K562 (cell line): ENCODE data around the gene PYM1. TPM values are rescaled to one million over a fixed set of nuclear protein-coding genes. Genes with fewer than 3 reads are reported as not detected.

ENCODE experiments used
- C11orf30 ChIP-seq: fragments of 450-650 bp; IDR thresholded peaks from 2 replicates; pipeline ENCODE4 v1.6.1; 2016; ENCODE audit warnings: low read depth, mild to moderate bottlenecking
- E2F3 ChIP-seq: fragments of 250-450 bp; sonication (Bioruptor Pico); IDR thresholded peaks from 2 replicates; pipeline ENCODE4 v1.4.0; 2020; ENCODE audit warnings: mild to moderate bottlenecking
- ELF1 ChIP-seq: fragments of 200-800 bp; sonication (Bioruptor generic); IDR thresholded peaks from 2 replicates; pipeline ENCODE4 v1.6.1; 2016; ENCODE audit warnings: missing genetic modification characterization, missing compliant biosample characterization
- ELF2 ChIP-seq: fragments of 250-450 bp; sonication (Bioruptor Pico); IDR thresholded peaks from 2 replicates; pipeline ENCODE4 v1.5.0; 2021; ENCODE audit warnings: mild to moderate bottlenecking
- GMEB1 ChIP-seq: fragments of 250-450 bp; sonication (Bioruptor Pico); IDR thresholded peaks from 2 replicates; pipeline ENCODE4 v1.4.0; 2020; ENCODE audit warnings: mild to moderate bottlenecking
- MIER1 ChIP-seq: fragments of 450-650 bp; IDR thresholded peaks from 2 replicates; pipeline ENCODE4 v1.6.1; 2016; ENCODE audit warnings: antibody characterized with exemption, mild to moderate bottlenecking, low read depth
- NFE2 ChIP-seq: IDR thresholded peaks from 2 replicates; pipeline ENCODE4 v1.6.1; 2014; ENCODE audit warnings: antibody characterized with exemption, low read depth
- SAFB2 ChIP-seq: fragments of 200-400 bp; formaldehyde crosslinking; IDR thresholded peaks from 2 replicates; pipeline ENCODE4 v1.6.1; 2018; ENCODE audit warnings: borderline replicate concordance, low read length, low read depth, moderate library complexity; ENCODE audit not compliant: severe bottlenecking
- SRSF9 ChIP-seq: fragments of 200-400 bp; formaldehyde crosslinking; IDR thresholded peaks from 2 replicates; pipeline ENCODE4 v1.6.1; 2017; ENCODE audit warnings: low read depth, low read length, borderline replicate concordance
- SUPT5H ChIP-seq: fragments of 450-650 bp; IDR thresholded peaks from 2 replicates; pipeline ENCODE4 v1.6.1; 2016
- TEAD4 ChIP-seq, 2 experiments: sonication (generic) in 1 of 2; formaldehyde crosslinking in 1 of 2; IDR thresholded peaks; 2 replicates each; pipeline versions ENCODE4 v1.6.1 to v1.8.0; 2012 to 2022; ENCODE audit warnings: borderline replicate concordance in 1 of 2, inconsistent platforms in 1 of 2, low read length in 1 of 2, mild to moderate bottlenecking in 1 of 2, missing genetic modification reagents in 1 of 2
- ZBTB1 ChIP-seq: sonication (generic); formaldehyde crosslinking; IDR thresholded peaks from 2 replicates; pipeline ENCODE4 v1.8.1; 2023; ENCODE audit warnings: missing genetic modification reagents, low read depth, mild to moderate bottlenecking, borderline replicate concordance
- ZNF24 ChIP-seq: fragments of 450-650 bp; IDR thresholded peaks from 2 replicates; pipeline ENCODE4 v1.6.1; 2016
- ZNF584 ChIP-seq: fragments of 200-800 bp; sonication (Bioruptor generic); IDR thresholded peaks from 2 replicates; pipeline ENCODE4 v1.6.1; 2016; ENCODE audit warnings: low read depth, mild to moderate bottlenecking, missing genetic modification characterization, missing compliant biosample characterization
- polyA plus RNA-seq, 8 experiments: library from polyadenylated mRNA; depleted of rRNA in 4 of 8; stranded (reverse) in 5 of 8; unstranded in 3 of 8; fragments of >200 nt; fragmentation: Nextera tagmentation in 2 of 8; fragmentation: Illumina TruSeq in 1 of 8; extraction: Ambion mirVana in 2 of 8; extraction: Trizol in 1 of 8; gene quantifications; 2 replicates each; pipeline versions ENCODE4 v1.2.1 to v1.2.3, GENCODE V29; 2011 to 2014; ENCODE audit warnings: inconsistent platforms in 1 of 8, missing spikeins in 1 of 8
- total RNA-seq, 7 experiments: library from RNA; depleted of rRNA in 6 of 7; stranded (reverse); fragments of >200 nt in 6 of 7; fragmentation: Illumina TruSeq in 2 of 7; extraction: Trizol in 2 of 7; gene quantifications; 2 replicates each; pipeline versions ENCODE4 v1.2.1 to v1.2.3, GENCODE V29; 2011 to 2021; ENCODE audit warnings: low replicate concordance in 1 of 7
- TF ChIP-seq, protein P1 (sequence below): fragments of 450-650 bp; IDR thresholded peaks from 2 replicates; pipeline ENCODE4 v1.6.1; 2017; ENCODE audit warnings: antibody characterized with exemption, mild to moderate bottlenecking
- TF ChIP-seq, protein P2 (sequence below): fragments of 450-650 bp; IDR thresholded peaks from 2 replicates; pipeline ENCODE4 v1.6.1; 2017; ENCODE audit warnings: mild to moderate bottlenecking, moderate library complexity
- TF ChIP-seq, protein P3 (sequence below), 2 experiments: fragments of 450-650 bp; IDR thresholded peaks; 2 replicates each; pipeline ENCODE4 v1.6.1; 2018; ENCODE audit warnings: mild to moderate bottlenecking in 2 of 2, low read depth in 1 of 2; ENCODE audit not compliant: partially characterized antibody in 2 of 2

Gene PYM1
- total and polyA plus RNA-seq, 9 of the 15 experiments (the other 6 are each of a cell fraction or from before 2014, with no cell fraction given), result 29.0 to 51.3 (median 34.1) TPM

DNA sequence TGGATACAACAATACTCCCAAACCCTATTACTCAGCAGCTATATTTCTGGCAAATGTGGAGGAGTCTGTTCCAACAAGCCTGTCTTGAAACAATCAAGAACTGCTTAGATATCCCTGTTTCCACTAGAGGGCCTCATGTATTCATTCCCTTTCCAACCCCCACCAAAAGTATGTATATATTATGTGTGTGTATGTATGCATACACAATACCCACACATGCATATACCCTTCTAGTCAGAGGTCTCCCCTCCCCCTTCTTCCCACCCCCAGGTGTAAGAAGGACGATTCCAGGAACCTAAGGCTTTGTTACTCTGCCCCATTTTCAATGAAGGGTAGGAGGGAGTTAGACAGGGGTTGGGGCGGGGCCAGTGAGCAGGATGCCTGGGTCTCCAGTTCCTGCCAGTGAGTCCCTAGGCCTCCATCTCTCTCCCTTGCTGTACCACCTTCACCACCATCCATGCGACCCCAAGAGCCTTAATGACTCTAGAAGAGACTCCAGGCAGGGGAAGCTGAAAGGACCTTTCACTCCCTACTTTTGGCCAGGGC lies 3.1 kb upstream of the PYM1 start, which contains the start of gene DGKA (continued):
- TF ChIP-seq, protein P1, sequence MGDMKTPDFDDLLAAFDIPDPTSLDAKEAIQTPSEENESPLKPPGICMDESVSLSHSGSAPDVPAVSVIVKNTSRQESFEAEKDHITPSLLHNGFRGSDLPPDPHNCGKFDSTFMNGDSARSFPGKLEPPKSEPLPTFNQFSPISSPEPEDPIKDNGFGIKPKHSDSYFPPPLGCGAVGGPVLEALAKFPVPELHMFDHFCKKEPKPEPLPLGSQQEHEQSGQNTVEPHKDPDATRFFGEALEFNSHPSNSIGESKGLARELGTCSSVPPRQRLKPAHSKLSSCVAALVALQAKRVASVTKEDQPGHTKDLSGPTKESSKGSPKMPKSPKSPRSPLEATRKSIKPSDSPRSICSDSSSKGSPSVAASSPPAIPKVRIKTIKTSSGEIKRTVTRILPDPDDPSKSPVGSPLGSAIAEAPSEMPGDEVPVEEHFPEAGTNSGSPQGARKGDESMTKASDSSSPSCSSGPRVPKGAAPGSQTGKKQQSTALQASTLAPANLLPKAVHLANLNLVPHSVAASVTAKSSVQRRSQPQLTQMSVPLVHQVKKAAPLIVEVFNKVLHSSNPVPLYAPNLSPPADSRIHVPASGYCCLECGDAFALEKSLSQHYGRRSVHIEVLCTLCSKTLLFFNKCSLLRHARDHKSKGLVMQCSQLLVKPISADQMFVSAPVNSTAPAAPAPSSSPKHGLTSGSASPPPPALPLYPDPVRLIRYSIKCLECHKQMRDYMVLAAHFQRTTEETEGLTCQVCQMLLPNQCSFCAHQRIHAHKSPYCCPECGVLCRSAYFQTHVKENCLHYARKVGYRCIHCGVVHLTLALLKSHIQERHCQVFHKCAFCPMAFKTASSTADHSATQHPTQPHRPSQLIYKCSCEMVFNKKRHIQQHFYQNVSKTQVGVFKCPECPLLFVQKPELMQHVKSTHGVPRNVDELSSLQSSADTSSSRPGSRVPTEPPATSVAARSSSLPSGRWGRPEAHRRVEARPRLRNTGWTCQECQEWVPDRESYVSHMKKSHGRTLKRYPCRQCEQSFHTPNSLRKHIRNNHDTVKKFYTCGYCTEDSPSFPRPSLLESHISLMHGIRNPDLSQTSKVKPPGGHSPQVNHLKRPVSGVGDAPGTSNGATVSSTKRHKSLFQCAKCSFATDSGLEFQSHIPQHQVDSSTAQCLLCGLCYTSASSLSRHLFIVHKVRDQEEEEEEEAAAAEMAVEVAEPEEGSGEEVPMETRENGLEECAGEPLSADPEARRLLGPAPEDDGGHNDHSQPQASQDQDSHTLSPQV, result peak; percentile 51; the same call in 1 of the 2 replicates
- TF ChIP-seq SAFB2, result no peak
- no peak for TF ChIP-seq SRSF9
- no peak for TF ChIP-seq SUPT5H
- no peak for TF ChIP-seq ELF2 (CRISPR knock-in tag)
- no peak for TF ChIP-seq ZNF24
- no peak for TF ChIP-seq ZNF584
- TF ChIP-seq GMEB1 (CRISPR knock-in tag), result no peak
- no peak for TF ChIP-seq ZBTB1 (CRISPR knock-in tag)
- TF ChIP-seq, protein P2, sequence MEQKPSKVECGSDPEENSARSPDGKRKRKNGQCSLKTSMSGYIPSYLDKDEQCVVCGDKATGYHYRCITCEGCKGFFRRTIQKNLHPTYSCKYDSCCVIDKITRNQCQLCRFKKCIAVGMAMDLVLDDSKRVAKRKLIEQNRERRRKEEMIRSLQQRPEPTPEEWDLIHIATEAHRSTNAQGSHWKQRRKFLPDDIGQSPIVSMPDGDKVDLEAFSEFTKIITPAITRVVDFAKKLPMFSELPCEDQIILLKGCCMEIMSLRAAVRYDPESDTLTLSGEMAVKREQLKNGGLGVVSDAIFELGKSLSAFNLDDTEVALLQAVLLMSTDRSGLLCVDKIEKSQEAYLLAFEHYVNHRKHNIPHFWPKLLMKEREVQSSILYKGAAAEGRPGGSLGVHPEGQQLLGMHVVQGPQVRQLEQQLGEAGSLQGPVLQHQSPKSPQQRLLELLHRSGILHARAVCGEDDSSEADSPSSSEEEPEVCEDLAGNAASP, result no peak
- no peak for TF ChIP-seq MIER1
- TF ChIP-seq, protein P3, sequence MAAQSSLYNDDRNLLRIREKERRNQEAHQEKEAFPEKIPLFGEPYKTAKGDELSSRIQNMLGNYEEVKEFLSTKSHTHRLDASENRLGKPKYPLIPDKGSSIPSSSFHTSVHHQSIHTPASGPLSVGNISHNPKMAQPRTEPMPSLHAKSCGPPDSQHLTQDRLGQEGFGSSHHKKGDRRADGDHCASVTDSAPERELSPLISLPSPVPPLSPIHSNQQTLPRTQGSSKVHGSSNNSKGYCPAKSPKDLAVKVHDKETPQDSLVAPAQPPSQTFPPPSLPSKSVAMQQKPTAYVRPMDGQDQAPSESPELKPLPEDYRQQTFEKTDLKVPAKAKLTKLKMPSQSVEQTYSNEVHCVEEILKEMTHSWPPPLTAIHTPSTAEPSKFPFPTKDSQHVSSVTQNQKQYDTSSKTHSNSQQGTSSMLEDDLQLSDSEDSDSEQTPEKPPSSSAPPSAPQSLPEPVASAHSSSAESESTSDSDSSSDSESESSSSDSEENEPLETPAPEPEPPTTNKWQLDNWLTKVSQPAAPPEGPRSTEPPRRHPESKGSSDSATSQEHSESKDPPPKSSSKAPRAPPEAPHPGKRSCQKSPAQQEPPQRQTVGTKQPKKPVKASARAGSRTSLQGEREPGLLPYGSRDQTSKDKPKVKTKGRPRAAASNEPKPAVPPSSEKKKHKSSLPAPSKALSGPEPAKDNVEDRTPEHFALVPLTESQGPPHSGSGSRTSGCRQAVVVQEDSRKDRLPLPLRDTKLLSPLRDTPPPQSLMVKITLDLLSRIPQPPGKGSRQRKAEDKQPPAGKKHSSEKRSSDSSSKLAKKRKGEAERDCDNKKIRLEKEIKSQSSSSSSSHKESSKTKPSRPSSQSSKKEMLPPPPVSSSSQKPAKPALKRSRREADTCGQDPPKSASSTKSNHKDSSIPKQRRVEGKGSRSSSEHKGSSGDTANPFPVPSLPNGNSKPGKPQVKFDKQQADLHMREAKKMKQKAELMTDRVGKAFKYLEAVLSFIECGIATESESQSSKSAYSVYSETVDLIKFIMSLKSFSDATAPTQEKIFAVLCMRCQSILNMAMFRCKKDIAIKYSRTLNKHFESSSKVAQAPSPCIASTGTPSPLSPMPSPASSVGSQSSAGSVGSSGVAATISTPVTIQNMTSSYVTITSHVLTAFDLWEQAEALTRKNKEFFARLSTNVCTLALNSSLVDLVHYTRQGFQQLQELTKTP (IDR thresholded peaks at IDR 0.05; ENCODE audit: low read depth in 1 of 2, partially characterized antibody in 2 of 2), result no peak
- no peak for TF ChIP-seq E2F3
- no peak for TF ChIP-seq NFE2
- TF ChIP-seq ELF1 (tag), result no peak
- peak; percentile 41; the same call in 1 of the 2 replicates for TF ChIP-seq TEAD4 (IDR thresholded peaks at IDR 0.05; ENCODE audit: low read length)
- no peak for TF ChIP-seq TEAD4 (CRISPR knock-in tag; IDR thresholded peaks at IDR 0.05; ENCODE audit: borderline replicate concordance)
- no peak for TF ChIP-seq C11orf30
